Ecto neural progenitor cell (in vitro differentiated cells): ENCODE measurements around the gene CLASP1.
"Not testable (repeated sequence)": the region's sequence is repeated elsewhere in the genome, so short reads cannot be mapped to it uniquely, and the experiment has no call there.

Source experiments
- DNase-seq: peaks from one replicate; pipeline ENCODE4 v3.0.0-alpha.2; 2018; ENCODE audit warnings: low spot score

CLASP1 gene

GRCh38 chr2:121419081-121419699 lies 230.1 kb downstream of the CLASP1 start:
- no peak for DNase-seq

- DNase-seq: no peak
These were observed 230.7 kb downstream of the CLASP1 start for GRCh38 chr2:121418494-121419058.

- DNase-seq: no peak
These were observed 231.4 kb downstream of the CLASP1 start for GRCh38 chr2:121417826-121418225.

GRCh38 chr2:121415727-121416126 lies 233.5 kb downstream of the CLASP1 start:
- no peak for DNase-seq

GRCh38 chr2:121412349-121412748 lies 236.9 kb downstream of the CLASP1 start:
- no peak for DNase-seq

DNA sequence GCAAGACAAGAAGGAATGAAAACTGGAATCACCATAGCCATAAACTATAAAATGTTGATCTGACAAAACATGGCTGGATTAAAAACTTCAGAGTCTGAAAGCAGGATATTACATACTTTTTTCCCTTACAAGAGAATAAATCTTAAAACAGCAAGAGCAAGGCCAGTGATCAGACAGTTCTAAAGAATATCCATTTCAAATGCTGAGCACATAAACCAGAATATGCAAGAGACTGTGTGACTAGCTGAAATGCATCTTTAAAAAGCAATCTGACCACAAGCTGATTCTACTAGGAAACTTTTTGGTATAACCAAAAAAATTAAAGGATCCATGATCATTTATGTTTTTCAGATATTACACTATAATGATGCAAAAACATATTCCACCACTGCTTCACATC lies 239.3 kb downstream of the CLASP1 start:
- no peak for DNase-seq

- DNase-seq: no peak
These were observed 239.9 kb downstream of the CLASP1 start for GRCh38 chr2:121409388-121409787.

- no peak for DNase-seq
These were observed 240.6 kb downstream of the CLASP1 start for GRCh38 chr2:121408641-121409040.

- no peak for DNase-seq
These were observed 244.0 kb downstream of the CLASP1 start for GRCh38 chr2:121405233-121405632.

DNA sequence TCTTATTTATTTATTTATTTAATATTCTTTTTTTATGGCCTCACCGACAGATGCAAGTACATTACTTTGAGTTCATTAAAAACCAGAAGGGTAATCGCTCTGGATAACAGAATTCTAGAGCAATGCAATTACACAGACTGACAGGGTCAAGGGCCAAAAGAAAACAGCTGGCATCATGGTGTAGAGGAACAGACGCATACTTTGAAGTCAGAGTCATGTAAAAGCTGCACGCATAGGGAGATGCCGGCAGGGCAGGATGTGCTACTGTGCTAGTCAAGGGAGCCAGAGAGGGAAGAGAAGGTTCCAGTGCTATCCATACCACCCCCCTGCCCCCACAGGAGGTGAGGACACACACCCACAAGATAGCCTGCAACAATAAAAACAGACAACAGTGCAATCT lies 249.1 kb downstream of the CLASP1 start:
- no peak for DNase-seq

DNA sequence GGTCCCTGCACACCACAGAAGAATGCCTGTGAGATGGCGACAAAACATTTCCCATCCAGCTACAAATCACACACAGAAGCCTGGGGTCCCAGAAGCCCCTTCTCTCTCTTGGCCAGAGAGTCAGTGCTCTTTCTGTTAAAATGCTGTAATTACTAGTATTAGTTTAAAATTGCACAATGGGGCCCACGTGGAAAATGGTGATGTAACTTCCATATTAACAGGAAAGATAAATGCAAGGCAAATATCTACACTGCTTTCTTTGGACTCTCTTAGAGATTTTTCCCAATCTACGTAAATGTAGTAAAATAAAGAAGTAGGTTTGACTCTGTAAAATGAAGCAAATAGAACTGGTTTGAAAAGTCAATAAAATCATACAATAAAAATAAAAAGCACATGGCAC lies 250.4 kb downstream of the CLASP1 start:
- no peak for DNase-seq

DNA sequence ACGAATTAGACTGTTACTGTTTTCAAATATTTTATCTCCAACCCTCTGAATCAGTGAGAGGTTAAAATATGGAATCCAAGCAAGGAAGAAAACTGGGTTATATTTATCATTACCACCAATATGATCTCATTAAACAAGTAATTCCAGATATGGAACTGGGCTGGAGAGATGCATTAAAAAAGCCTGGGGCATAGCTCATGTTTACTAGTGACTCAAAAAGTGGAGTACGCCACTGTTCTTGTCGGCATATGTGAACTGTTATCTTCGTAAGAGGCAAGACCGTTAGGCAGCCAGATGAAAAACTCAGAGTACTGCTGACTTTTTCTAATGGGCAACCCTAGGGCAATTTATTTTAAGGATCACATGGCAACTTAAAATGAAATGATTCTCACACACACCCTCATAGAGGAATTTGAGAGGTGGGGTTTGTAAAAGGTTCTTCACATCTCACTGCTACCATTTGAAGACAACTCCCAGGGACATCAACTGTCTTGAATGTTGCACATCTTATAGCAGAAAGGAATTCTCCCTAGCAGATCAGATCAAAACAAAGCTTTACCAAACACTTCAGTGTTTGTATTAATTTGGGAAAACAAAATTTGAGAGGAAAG lies 259.1 kb downstream of the CLASP1 start:
- DNase-seq: no peak

DNA sequence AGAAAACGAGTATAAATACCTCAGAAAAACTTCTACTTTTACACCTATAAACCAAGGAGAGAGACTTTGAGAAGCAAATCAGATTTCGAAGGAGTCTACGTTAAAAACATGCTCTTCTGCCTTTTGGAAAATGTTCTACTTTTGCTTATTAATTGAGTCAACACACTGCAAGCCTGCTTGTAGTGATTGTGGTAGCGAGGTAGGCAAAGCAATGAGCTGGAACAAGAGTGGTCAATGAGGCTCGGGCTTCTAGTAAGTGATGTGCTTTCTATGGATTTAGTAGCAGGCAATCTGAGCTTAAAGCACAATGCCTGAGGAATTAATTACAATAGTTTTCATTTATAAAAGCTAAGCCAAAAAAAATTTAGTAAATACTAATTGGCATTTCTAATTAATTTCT lies 260.9 kb downstream of the CLASP1 start:
- no peak for DNase-seq

DNA sequence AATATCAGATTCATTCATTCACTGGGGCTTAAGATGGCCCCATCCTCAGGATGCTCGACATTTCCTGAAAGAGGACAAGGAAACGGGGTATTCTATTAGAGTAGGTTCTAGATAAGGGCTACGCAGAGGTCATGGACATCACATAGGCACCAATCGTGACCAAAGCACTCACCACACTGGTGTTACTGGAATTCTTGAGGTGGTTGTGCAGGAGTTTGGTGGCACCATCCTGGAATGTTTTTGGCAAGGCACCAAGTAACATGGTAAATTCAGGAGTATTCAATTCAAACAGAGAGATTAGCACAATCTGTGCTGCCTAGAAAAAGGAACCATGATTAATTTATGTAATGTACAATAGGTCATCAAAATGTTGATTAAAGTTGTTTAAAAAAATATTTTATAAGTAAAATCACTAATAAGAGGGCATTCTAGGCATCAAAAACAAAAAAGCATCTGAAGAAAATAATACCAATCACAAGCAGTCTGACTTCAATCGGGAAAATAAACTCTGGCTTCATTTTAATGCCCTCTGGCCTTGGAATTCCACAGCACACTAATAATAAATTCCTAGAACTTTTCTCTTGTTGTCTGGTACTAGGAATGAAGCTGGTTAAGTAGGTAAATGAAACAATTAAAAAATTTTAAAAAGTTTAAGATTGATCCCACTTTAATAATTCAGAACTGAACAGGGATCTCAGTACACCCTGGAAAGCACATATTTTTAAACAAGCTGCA lies 261.5 kb downstream of the CLASP1 start:
- DNase-seq: no peak

DNA sequence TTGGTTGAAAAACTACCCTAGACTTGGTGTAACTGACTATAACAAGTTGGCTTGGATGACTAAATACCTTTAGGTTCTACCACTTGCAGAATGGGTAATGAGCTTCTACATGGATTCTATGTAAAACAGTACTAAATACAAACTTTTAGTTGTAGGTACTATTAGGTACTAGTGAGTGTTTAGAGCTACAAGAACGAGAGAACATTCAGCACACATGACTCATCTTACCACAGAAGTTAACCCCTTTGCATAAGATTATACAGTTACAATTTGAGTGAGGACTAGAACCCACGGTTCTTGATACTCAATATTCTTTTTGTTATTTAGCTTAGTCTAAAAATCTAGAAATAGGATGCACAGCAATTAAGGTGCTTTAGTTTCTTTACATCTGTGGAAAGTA lies 262.6 kb downstream of the CLASP1 start:
- DNase-seq: no peak

- DNase-seq: no peak
These were observed 263.2 kb downstream of the CLASP1 start for GRCh38 chr2:121386102-121386501.

- DNase-seq: no peak
These were observed 266.5 kb downstream of the CLASP1 start for GRCh38 chr2:121382744-121383143.

GRCh38 chr2:121377646-121378045 lies 271.6 kb downstream of the CLASP1 start:
- DNase-seq: no peak

DNA sequence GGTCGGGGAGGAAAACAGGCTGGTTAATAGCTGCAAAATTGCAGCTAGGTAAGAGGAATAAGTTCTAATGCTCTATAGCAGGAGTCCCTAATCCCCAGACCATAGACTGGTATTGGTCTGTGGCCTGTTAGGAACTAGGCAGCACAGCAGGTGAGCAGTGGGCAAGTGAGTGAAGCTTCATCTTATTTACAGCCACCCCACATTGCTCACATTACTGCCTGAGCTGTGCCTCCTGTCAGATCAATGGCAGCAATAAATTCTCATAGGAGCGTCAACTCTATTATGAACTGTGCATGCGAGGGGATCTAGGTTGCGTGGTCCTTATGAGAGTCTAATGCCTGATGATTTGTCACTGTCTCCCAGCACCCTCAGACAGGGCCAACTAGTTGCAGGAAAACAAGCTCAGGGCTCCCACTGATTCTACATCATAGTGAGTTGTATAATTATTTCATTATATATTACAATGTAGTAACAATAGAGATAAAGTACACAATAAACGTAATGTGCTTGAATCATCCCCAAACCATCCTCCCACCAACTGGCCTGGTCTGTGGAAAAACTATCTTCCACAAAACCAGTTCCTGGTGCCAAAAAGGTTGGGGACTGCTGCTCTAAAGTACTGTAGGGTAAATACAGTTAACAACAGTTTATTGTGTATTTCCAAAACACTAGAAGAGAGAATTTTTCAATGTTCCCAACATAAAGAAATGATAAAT lies 272.6 kb downstream of the CLASP1 start:
- DNase-seq: no peak

DNA sequence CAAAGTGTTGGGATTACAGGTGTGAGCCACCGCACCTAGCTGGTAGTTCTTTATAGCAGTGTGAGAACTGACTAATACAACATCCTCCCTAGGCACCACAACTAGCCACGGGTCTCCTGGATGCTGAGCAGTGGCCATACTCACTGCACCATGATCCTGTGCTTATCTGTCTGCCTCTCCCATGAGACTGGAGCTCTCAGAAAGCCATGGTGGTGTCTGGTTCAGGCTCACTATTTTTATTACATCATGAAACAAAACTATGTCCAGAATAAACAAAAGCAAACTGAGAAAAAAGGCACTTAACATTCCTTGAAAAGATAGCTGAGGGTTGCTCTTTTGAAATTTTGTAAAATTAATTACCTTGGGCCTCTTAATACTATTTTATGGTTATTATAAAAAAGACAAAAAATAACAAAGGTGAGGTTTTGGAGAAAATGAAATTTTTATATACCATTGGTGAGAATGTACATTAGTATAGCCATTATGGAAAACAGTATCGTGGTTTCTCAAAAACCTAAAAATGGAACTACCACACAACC lies 273.6 kb downstream of the CLASP1 start:
- no peak for DNase-seq

GRCh38 chr2:121374412-121375075 lies 274.7 kb downstream of the CLASP1 start:
- not testable (repeated sequence) for DNase-seq
